Psoas muscle (tissue), 8 donors: ENCODE measurements around the gene KCNMB2. TPM values are rescaled to one million over a fixed set of nuclear protein-coding genes. Genes with fewer than 3 reads are reported as not detected.

Experiments
- ATAC-seq, 4 donors: fragments of 200-7000 bp; cut with Tn5 transposase; one replicate each; pipeline ENCODE4 v1.9.1; 2020; ENCODE audit warnings: moderate library complexity in 3 of 4, mild to moderate bottlenecking in 2 of 4
- DNase-seq, 2 donors: peaks; one replicate each; pipeline ENCODE4 v3.0.0-alpha.2; 2020
- H3K27ac ChIP-seq: fragments of 200-600 bp; one replicate; pipeline ENCODE4 v1.8.0; 2022
- H3K27me3 ChIP-seq, 3 donors: fragments of 200-600 bp in 1 of 3; one replicate each; pipeline versions ENCODE4 v1.6.1 to v1.8.0; 2013 to 2022; ENCODE audit warnings: low read length in 2 of 3, mild to moderate bottlenecking in 2 of 3, moderate library complexity in 1 of 3; ENCODE audit not compliant: insufficient read depth in 3 of 3
- H3K36me3 ChIP-seq, 2 donors: fragments of 200-600 bp in 1 of 2; one replicate each; pipeline versions ENCODE4 v1.6.1 to v1.8.0; 2013 to 2022; ENCODE audit warnings: low read depth in 1 of 2, mild to moderate bottlenecking in 1 of 2, moderate library complexity in 1 of 2; ENCODE audit not compliant: insufficient read depth in 1 of 2
- H3K4me1 ChIP-seq: fragments of 200-600 bp; one replicate; pipeline ENCODE4 v1.8.0; 2022
- H3K4me3 ChIP-seq: fragments of 200-600 bp; one replicate; pipeline ENCODE4 v1.8.0; 2022; ENCODE audit warnings: mild to moderate bottlenecking
- H3K9me3 ChIP-seq: fragments of 200-600 bp; one replicate; pipeline ENCODE4 v1.8.0; 2022
- WGBS, 3 donors: extraction: QIAGEN DNeasy Blood & Tissue Kit; methylation state at CpG; one replicate each; pipeline versions ENCODE4 v1.1.6 to v1.1.7; 2013; 5-methylcytosine and 5-hydroxymethylcytosine counted together
- intact Hi-C, 2 donors: fragments of 100-400 bp; cut with DNase I; formaldehyde crosslinking; loops; one replicate each; pipeline versions ENCODE4 v1.11.0 to v1.14.2; 2022
- polyA plus RNA-seq, 3 donors: library from polyadenylated mRNA; stranded (reverse); fragments of 200-250 nt; gene quantifications; one replicate each; pipeline ENCODE4 v1.2.3, GENCODE V29; 2013
- total RNA-seq, 4 donors: library from RNA; stranded (reverse); fragmentation: NEBNext Ultra II Directional in 2 of 4; extraction: Animal tissue kit (Norgen Biotek cat#: 25700) in 2 of 4; gene quantifications; one replicate each; pipeline versions ENCODE4 v1.2.1 to v1.2.4, GENCODE V29; 2021 to 2023
- TF ChIP-seq, protein P1 (sequence below): fragments of 200-600 bp; IDR thresholded peaks from one replicate; pipeline ENCODE4 v1.8.0; 2022; ENCODE audit warnings: antibody characterized with exemption
- donor health status: healthy with polysubstance abuse.
- donor health status: DM: no; HTN: no; CAD: no; lungs with moderate emphysema.
- donor health status: Bipolar disorder and iron deficiency.
- donor health status: healthy.
- donor health status: DM: yes; HTN: yes; CAD: no.
- donor health status: DM: no; HTN: no; CAD: no.
- donor health status: DM: no; HTN: no; CAD: no.
- donor health status: DM: yes; HTN: yes; CAD: no.

Gene KCNMB2
- total and polyA plus RNA-seq, 7 donors = not detected

DNA sequence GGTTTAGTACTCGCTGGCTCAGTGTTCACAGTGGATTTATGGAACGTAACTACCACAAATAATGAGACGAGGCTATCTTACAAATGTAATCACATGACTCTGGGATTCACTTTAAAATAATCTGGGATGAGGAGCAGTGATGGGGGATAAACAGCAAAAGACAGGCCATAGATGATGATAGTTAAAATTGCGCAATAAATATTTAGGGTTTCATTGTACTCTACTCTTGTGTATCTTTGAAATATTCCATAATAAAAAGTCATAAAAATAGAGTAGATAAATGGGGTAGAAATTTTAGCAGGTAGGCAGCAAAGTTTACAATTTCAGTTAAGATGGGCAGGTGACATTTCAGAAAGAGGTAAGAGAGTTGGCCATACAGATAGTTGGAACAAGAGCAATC, 196.6 kb downstream of the KCNMB2 start:
- intact Hi-C loops = no loop called here
- WGBS, 3 donors = 88 to 92% (median 89%) methylated on average over 4 of the region's 4 CpGs
- Histone ChIP-seq H3K36me3 (no peaks in the 10 kb centered on the region), H3K4me1 (no peaks in the 10 kb centered on the region), H3K4me3 (no peak overlapping the region), H3K27ac (no peak overlapping the region), H3K27me3 (no peaks in the 10 kb centered on the region), H3K9me3 (no peaks in the 10 kb centered on the region)
- ATAC-seq = no peak
- no peak for DNase-seq
- TF ChIP-seq, protein P1, sequence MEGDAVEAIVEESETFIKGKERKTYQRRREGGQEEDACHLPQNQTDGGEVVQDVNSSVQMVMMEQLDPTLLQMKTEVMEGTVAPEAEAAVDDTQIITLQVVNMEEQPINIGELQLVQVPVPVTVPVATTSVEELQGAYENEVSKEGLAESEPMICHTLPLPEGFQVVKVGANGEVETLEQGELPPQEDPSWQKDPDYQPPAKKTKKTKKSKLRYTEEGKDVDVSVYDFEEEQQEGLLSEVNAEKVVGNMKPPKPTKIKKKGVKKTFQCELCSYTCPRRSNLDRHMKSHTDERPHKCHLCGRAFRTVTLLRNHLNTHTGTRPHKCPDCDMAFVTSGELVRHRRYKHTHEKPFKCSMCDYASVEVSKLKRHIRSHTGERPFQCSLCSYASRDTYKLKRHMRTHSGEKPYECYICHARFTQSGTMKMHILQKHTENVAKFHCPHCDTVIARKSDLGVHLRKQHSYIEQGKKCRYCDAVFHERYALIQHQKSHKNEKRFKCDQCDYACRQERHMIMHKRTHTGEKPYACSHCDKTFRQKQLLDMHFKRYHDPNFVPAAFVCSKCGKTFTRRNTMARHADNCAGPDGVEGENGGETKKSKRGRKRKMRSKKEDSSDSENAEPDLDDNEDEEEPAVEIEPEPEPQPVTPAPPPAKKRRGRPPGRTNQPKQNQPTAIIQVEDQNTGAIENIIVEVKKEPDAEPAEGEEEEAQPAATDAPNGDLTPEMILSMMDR = no peak

DNA sequence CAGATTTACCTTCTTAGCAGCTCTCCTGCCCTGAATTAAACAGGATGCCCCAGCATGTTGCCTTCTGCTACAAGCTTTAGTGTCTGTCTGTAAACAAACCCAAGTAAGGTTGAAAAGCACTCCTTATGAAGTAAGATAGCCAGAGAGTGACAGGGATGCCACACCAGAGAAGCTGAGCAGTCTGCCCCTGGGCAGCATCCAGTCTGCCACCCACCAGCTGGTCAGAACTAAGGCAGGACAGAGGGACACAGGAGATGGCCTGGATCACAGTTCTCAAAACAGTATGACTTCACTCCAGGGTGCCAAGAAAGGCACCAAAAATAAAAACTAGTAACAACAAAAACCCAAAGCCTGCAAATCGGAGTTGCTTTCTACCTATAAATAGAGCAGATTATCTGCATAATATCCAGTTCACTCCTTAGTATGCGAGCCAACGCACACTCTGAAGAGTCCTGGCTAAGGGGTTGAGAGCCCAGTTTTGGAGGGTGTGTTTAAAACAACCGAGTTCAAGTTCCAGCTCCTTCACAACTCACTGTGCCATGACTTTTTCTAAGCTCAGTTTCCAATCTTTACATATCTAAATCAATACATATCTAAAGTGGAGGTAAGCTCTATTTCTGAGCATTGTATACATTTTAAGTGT, 198.9 kb downstream of the KCNMB2 start:
- Histone ChIP-seq H3K4me3 (no peak overlapping the region), H3K36me3 (no peaks in the 10 kb centered on the region), H3K9me3 (no peaks in the 10 kb centered on the region), H3K27ac (no peak overlapping the region), H3K4me1 (no peaks in the 10 kb centered on the region), H3K27me3 (no peaks in the 10 kb centered on the region)
- intact Hi-C loops = no loop called here
- DNase-seq = no peak
- WGBS, 3 donors = 32 to 69% (median 38%) methylated on average over 4 of the region's 4 CpGs
- ATAC-seq = no peak
- TF ChIP-seq, protein P1 = no peak

DNA sequence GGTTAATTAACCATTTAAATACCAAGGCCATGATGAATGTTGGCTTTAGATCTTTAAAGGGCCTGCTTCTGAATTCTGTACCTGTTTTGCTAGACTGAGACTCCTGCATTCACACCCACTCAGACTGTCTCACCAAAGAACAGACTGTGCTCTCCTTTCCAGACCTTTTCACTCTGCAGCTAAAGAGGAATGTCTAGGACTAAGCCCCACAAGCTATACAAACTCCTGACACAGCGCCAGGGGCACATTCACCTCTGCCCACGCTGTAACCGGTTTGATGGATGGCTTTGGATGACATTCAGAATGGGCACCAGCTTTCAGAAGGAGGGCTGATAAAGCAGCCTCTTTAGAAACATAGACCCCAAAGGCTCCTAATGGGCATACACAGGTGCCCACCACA, 200.1 kb downstream of the KCNMB2 start:
- intact Hi-C loops = no loop called here
- no peak overlapping the region for H3K4me3 ChIP-seq
- DNase-seq (no peak), ATAC-seq (no peak)
- H3K4me1 ChIP-seq = no peaks in the 10 kb centered on the region
- no peaks in the 10 kb centered on the region for H3K9me3 ChIP-seq
- TF ChIP-seq, protein P1 = no peak
- WGBS, 3 donors = 46 to 59% (median 58%) methylated on average over 3 of the region's 3 CpGs
- H3K27me3 ChIP-seq = no peaks in the 10 kb centered on the region
- H3K36me3 ChIP-seq = no peaks in the 10 kb centered on the region
- no peak overlapping the region for H3K27ac ChIP-seq

DNA sequence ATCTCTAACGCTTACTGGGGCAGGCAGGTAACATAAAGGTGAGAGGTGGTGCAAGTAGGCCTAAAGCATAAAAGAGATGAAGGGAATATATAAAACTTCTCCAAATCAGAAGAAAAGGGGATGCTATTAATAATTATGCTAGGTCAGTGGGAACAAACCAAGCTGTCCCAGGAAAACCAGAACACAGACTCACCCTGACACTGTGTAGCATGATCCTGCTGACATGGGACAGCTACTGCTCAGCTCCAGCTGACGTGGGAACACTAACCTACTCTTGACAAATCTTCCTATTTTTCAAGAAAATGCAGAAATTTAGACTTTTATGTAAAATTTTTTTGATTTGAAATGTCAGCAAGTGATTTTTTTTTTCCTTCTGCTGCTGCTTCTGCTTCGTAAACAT, 203.5 kb downstream of the KCNMB2 start:
- ATAC-seq = no peak
- intact Hi-C loops = no loop called here
- Histone ChIP-seq H3K27ac (no peak overlapping the region), H3K9me3 (no peaks in the 10 kb centered on the region), H3K4me3 (no peak overlapping the region), H3K36me3 (no peaks in the 10 kb centered on the region), H3K4me1 (no peaks in the 10 kb centered on the region), H3K27me3 (no peaks in the 10 kb centered on the region)
- TF ChIP-seq, protein P1 = no peak
- DNase-seq = no peak
- WGBS, 3 donors = 89 to 92% (median 89%) methylated on average over 3 of the region's 3 CpGs

DNA sequence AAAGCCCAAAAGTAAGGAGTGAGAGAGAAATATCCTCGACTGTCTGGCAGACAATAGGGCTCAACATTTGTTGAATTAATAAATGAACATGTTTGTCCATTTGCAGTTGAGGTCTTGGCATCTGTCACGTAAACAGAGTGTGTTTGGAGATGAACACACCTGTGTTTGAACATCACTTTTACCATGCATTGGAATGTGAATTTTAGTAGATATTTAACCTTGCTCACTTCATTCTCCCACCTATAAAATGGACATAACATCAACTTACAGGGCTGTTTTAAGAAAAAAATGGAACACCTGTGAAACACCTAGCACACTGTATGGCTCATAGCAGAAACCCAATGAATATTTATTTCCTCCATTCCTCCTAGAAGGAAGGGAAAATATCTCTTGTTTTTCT, 204.8 kb downstream of the KCNMB2 start:
- Histone ChIP-seq H3K27ac (no peak overlapping the region), H3K27me3 (no peaks in the 10 kb centered on the region), H3K4me1 (no peaks in the 10 kb centered on the region), H3K9me3 (no peaks in the 10 kb centered on the region), H3K4me3 (no peak overlapping the region), H3K36me3 (no peaks in the 10 kb centered on the region)
- 65 to 78% (median 77%) methylated on average over 2 of the region's 2 CpGs for WGBS, 3 donors
- DNase-seq (no peak), ATAC-seq (no peak)
- intact Hi-C loops = no loop called here
- TF ChIP-seq, protein P1 = no peak
